HCT116 (cell line): ENCODE measurements around the gene SLFNL1. TPM values are rescaled to one million over a fixed set of nuclear protein-coding genes. Genes with fewer than 3 reads are reported as not detected.
A peak's percentile ranks its signal among the peaks of the same experiment; 100 is the strongest.

ENCODE experiments used
- ATAC-seq: fragments of 200-7000 bp; cut with Tn5 transposase; 2 replicates; pipeline ENCODE4 v1.9.1; 2020; ENCODE audit warnings: mild to moderate bottlenecking, moderate library complexity
- BruUV-seq: library from RNA; stranded (reverse); fragments of 400-500 nt; replicated peaks from 2 replicates; lab custom pipeline; 2021; lab: Mats Ljungman, UMichigan
- CTCF ChIA-PET: fragments of 300-600 bp; sonication (Branson Sonifier 250); formaldehyde crosslinking; loops from one replicate; lab custom pipeline; 2021; ENCODE audit warnings: antibody characterized with exemption; lab: Charles Lee
- POLR2A ChIA-PET: fragments of 300-600, 350-600 bp; sonication (Branson Sonifier 250); formaldehyde crosslinking; loops from one replicate; lab custom pipeline; 2021; ENCODE audit warnings: antibody characterized with exemption; lab: Charles Lee
- RAD21 ChIA-PET, 2 experiments: fragments of 300-600 bp; sonication (Branson Sonifier 250); formaldehyde crosslinking; loops; one replicate each; lab custom pipeline; 2023; ENCODE audit warnings: low total read pairs in 2 of 2; ENCODE audit not compliant: uncharacterized antibody in 2 of 2, unreplicated experiment in 2 of 2, low non-redundant PET in 1 of 2; lab: Charles Lee
- DNase-seq: peaks from one replicate; pipeline ENCODE4 v3.0.0-alpha.2; 2010; ENCODE audit warnings: low read depth, low spot score
- H2AFZ ChIP-seq: fragments of 200-600 bp; shearing (Covaris generic), sonication (generic); 2 replicates; pipeline ENCODE4 v1.6.1; 2017; ENCODE audit warnings: low read depth, mixed run types, mixed read lengths, antibody characterized with exemption, low read length; ENCODE audit not compliant: poor library complexity, severe bottlenecking
- H3K27ac ChIP-seq: 2 replicates; pipeline ENCODE4 v1.5.1; 2012; ENCODE audit warnings: low read depth, low read length
- H3K27me3 ChIP-seq: fragments of 200-600 bp; sonication (generic); 2 replicates; pipeline ENCODE4 v1.6.1; 2016; ENCODE audit warnings: mixed run types, low read length, mixed read lengths; ENCODE audit not compliant: insufficient read depth
- H3K36me3 ChIP-seq, 2 experiments: fragments of 200-500 bp in 1 of 2; fragments of 200-600 bp in 1 of 2; sonication (Bioruptor generic) in 1 of 2; sonication (generic) in 1 of 2; 2 replicates each; pipeline versions ENCODE4 v1.5.1 to v1.6.1; 2014 to 2016; ENCODE audit warnings: low read length in 2 of 2, inconsistent platforms in 1 of 2, mixed read lengths in 1 of 2, mixed run types in 1 of 2; ENCODE audit not compliant: insufficient read depth in 2 of 2, control insufficient read depth in 1 of 2
- H3K4me1 ChIP-seq, 2 experiments: fragments of 200-600 bp in 1 of 2; sonication (generic) in 1 of 2; 2 replicates each; pipeline versions ENCODE4 v1.5.1 to v1.6.1; 2012 to 2017; ENCODE audit warnings: low read length in 2 of 2, inconsistent platforms in 1 of 2, mild to moderate bottlenecking in 1 of 2, mixed read lengths in 1 of 2, mixed run types in 1 of 2, moderate library complexity in 1 of 2; ENCODE audit not compliant: insufficient read depth in 2 of 2, control insufficient read depth in 1 of 2
- H3K4me2 ChIP-seq: fragments of 200-600 bp; sonication (generic); 2 replicates; pipeline ENCODE4 v1.6.1; 2017; ENCODE audit warnings: mixed run types, low read length, mixed read lengths
- H3K4me3 ChIP-seq, 2 experiments: fragments of 200-600 bp in 1 of 2; sonication (generic) in 1 of 2; replicated peaks in 1 of 2; 2 replicates each; pipeline ENCODE4 v1.5.1; 2011 to 2016; ENCODE audit warnings: low read length in 2 of 2, control low read depth in 1 of 2, low read depth in 1 of 2, mild to moderate bottlenecking in 1 of 2, mixed read lengths in 1 of 2, mixed run types in 1 of 2
- H3K79me2 ChIP-seq: fragments of 200-600 bp; sonication (generic); 2 replicates; pipeline ENCODE4 v1.6.1; 2017; ENCODE audit warnings: mild to moderate bottlenecking, mixed run types, low read length, moderate library complexity, mixed read lengths; ENCODE audit not compliant: insufficient read depth
- H3K9ac ChIP-seq: fragments of 200-600 bp; sonication (generic); 2 replicates; pipeline ENCODE4 v1.6.1; 2016; ENCODE audit warnings: low read length, mixed read lengths
- H3K9me2 ChIP-seq: fragments of 200-600 bp; sonication (generic), shearing (Covaris generic); 2 replicates; pipeline ENCODE4 v1.6.1; 2017; ENCODE audit warnings: mixed run types, mild to moderate bottlenecking, moderate library complexity; ENCODE audit not compliant: insufficient read depth
- H3K9me3 ChIP-seq, 2 experiments: fragments of 200-500 bp in 1 of 2; fragments of 200-600 bp in 1 of 2; sonication (Bioruptor generic) in 1 of 2; sonication (generic) in 1 of 2; 2 replicates each; pipeline ENCODE4 v1.6.1; 2014 to 2017; ENCODE audit warnings: low read length in 2 of 2, mixed read lengths in 2 of 2, inconsistent platforms in 1 of 2, low read depth in 1 of 2, mild to moderate bottlenecking in 1 of 2, mixed run types in 1 of 2, moderate library complexity in 1 of 2; ENCODE audit not compliant: control insufficient read depth in 1 of 2, insufficient read depth in 1 of 2
- H4K20me1 ChIP-seq: fragments of 200-600 bp; sonication (generic), shearing (Covaris generic); 2 replicates; pipeline ENCODE4 v1.6.1; 2017; ENCODE audit warnings: mixed run types, mild to moderate bottlenecking, moderate library complexity; ENCODE audit not compliant: insufficient read depth
- CBX3 ChIP-seq: IDR thresholded peaks from 2 replicates; pipeline ENCODE4 v1.6.1; 2012; ENCODE audit warnings: low read depth
- EGR1 ChIP-seq: IDR thresholded peaks from 2 replicates; pipeline ENCODE4 v1.6.1; 2012; ENCODE audit warnings: low read depth
- RAD21 ChIP-seq: IDR thresholded peaks from 2 replicates; pipeline ENCODE4 v1.6.1; 2012; ENCODE audit warnings: low read depth, mild to moderate bottlenecking
- TCF7L2 ChIP-seq: IDR thresholded peaks from 2 replicates; pipeline ENCODE4 v1.7.0; 2011; ENCODE audit warnings: borderline replicate concordance, inconsistent platforms; ENCODE audit not compliant: insufficient read depth, insufficient read length; ENCODE audit errors: extremely low read depth
- ZNF274 ChIP-seq: fragments of 200-500 bp; sonication (Bioruptor generic); IDR thresholded peaks from 2 replicates; pipeline ENCODE4 v1.6.1; 2014; ENCODE audit warnings: mild to moderate bottlenecking, low read depth, low read length, inconsistent platforms
- intact Hi-C: fragments of 100-400 bp; cut with micrococcal nuclease; formaldehyde crosslinking; loops from 2 replicates; pipeline ENCODE4 v1.10.0; 2022
- total RNA-seq: library from RNA; stranded (reverse); gene quantifications from one replicate; pipeline ENCODE4 v1.2.1, GENCODE V29; 2021; ENCODE audit not compliant: unreplicated experiment
- TF ChIP-seq, protein P1 (sequence below), 3 experiments: fragments of 200-600 bp in 1 of 3; sonication (generic) in 1 of 3; IDR thresholded peaks in 2 of 3; conservative IDR thresholded peaks in 1 of 3; 2 replicates each; pipeline ENCODE4 v1.5.1; 2012 to 2017; ENCODE audit warnings: low read depth in 2 of 3, low read length in 2 of 3, antibody characterized with exemption in 1 of 3, borderline replicate concordance in 1 of 3, control low read depth in 1 of 3, mild to moderate bottlenecking in 1 of 3, mixed read lengths in 1 of 3, mixed run types in 1 of 3, moderate library complexity in 1 of 3; ENCODE audit not compliant: insufficient read depth in 1 of 3
- TF ChIP-seq, protein P2 (sequence below): IDR thresholded peaks from 2 replicates; pipeline ENCODE4 v1.6.1; 2012

SLFNL1 gene
- total RNA-seq, 1 experiment from 2014 or later: 0.20 TPM

DNA sequence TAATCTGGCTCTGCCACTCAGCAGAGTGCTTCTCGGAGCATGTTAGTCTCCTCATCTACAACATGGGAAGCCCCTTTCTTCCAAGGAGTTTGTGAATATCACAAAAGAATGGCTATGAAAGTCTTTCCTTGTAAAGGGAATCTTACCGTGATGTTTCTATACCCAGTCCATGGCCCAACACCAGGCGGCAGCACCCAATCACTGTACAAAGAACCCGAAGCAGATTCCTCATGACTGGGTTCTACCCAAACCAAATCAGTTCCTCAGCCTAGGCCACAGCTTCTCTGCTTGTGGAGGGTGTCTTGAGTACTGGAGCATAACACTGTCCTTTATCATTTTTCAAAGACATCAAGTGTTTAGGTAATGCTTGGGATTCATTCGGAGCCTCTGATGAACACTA lies 16.6 kb upstream of the SLFNL1 start:
- TF ChIP-seq CBX3: no peak
- TF ChIP-seq EGR1: no peak
- TF ChIP-seq ZNF274: no peak
- TF ChIP-seq RAD21: peak; percentile 42
- TF ChIP-seq, protein P1, sequence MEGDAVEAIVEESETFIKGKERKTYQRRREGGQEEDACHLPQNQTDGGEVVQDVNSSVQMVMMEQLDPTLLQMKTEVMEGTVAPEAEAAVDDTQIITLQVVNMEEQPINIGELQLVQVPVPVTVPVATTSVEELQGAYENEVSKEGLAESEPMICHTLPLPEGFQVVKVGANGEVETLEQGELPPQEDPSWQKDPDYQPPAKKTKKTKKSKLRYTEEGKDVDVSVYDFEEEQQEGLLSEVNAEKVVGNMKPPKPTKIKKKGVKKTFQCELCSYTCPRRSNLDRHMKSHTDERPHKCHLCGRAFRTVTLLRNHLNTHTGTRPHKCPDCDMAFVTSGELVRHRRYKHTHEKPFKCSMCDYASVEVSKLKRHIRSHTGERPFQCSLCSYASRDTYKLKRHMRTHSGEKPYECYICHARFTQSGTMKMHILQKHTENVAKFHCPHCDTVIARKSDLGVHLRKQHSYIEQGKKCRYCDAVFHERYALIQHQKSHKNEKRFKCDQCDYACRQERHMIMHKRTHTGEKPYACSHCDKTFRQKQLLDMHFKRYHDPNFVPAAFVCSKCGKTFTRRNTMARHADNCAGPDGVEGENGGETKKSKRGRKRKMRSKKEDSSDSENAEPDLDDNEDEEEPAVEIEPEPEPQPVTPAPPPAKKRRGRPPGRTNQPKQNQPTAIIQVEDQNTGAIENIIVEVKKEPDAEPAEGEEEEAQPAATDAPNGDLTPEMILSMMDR (IDR thresholded peaks at IDR 0.05 in 2 of 3, conservative IDR thresholded peaks at IDR 0.05 in 1 of 3; ENCODE audit: borderline replicate concordance in 1 of 3, insufficient read depth in 1 of 3, low read depth in 2 of 3, low read length in 2 of 3): 0 out of 6 replicates have a peak, but pooled peaks of 1 of the 3 experiments have one; percentile 6
- TF ChIP-seq, protein P2, sequence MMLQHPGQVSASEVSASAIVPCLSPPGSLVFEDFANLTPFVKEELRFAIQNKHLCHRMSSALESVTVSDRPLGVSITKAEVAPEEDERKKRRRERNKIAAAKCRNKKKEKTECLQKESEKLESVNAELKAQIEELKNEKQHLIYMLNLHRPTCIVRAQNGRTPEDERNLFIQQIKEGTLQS: no peak
- no peak for TF ChIP-seq TCF7L2
- no TSS peak for BruUV-seq
- POLR2A ChIA-PET: no interaction called here
- Histone ChIP-seq H3K27me3 (no peaks in the 10 kb centered on the region), H3K4me2 (no peak overlapping the region), H3K9me3 (no peaks in the 10 kb centered on the region), H3K9ac (no peak overlapping the region), H2AFZ (no peak overlapping the region), H3K4me3 (no peak overlapping the region), H3K4me1 (no peaks in the 10 kb centered on the region), H3K36me3 (peaks cover 8 to 10% of the 10 kb centered on the region in 2 experiments; a peak in 2 of 4 replicates), H3K79me2 (no peaks in the 10 kb centered on the region), H3K9me2 (no peaks in the 10 kb centered on the region), H3K27ac (no peak overlapping the region), H4K20me1 (no peaks in the 10 kb centered on the region)
- ATAC-seq (no peak), DNase-seq (no peak)
- CTCF ChIA-PET: interaction anchor here (1.5 kb wide), 1 partner anchor 86 kb away, joined by 4 read pairs; no protein-coding TSS in a partner anchor
- intact Hi-C loops: no loop called here
- RAD21 ChIA-PET: no interaction called here
